GM20000 (cell line): ENCODE results near the gene PRR14.

ENCODE experiments used
- DNase-seq: peaks from one replicate; pipeline ENCODE4 v3.0.0; 2012; ENCODE audit warnings: low spot score
- TF ChIP-seq, protein P1 (sequence below): IDR thresholded peaks from 2 replicates; pipeline ENCODE4 v1.5.1; 2012; ENCODE audit warnings: mild to moderate bottlenecking, control low read depth; ENCODE audit errors: extremely low read depth, missing control alignments

PRR14 gene

DNA sequence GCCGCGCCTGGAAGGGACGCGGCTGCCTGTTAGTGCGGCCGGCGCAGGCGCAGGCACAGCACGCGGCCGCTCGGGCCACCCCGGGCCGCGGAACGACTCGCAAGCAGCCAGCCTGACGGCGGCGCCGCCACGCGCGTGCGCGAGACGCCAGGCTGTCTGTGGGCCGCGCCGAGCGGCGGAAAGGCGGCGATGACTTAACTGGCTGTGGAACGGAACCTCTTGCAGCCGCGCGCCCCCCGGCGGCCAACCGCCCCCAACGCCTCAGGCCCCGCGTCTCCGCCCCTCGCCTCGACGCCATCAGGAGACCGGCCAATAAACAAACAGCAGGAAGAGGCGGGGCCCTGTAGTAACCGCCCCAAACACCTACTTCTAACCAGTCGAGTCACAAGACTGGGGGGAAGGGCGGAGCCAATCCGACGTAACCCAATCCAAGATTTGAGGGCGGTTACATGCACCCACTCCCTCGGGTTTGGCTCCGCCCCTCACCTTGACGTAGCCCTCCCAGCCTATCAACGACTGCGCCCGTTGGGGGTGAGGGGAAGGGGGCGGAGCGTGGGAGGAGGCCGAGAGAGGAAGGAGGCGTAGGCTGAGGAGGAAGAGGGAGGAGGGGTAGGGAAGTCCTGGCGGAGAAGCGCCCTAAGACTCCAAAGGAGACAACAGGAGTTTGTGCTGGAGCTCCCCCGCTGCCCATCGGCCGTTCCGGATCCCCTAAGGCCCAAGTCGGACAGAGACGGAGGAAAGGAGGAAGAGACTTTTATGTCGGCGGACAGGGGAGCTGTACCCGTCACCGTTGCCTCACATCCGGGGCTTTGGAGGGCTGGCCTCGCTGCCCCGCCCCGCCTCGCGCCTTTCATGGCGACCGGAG lies 7.3 kb downstream of the PRR14 start, which contains the start of gene FBRS:
FBRS (plus strand) TSS at position 566 of the 865 bp plus-strand sequence. CDS start 1,088 bp downstream, outside the sequence.
- DNase-seq, result peak; percentile 98
- TF ChIP-seq, protein P1, sequence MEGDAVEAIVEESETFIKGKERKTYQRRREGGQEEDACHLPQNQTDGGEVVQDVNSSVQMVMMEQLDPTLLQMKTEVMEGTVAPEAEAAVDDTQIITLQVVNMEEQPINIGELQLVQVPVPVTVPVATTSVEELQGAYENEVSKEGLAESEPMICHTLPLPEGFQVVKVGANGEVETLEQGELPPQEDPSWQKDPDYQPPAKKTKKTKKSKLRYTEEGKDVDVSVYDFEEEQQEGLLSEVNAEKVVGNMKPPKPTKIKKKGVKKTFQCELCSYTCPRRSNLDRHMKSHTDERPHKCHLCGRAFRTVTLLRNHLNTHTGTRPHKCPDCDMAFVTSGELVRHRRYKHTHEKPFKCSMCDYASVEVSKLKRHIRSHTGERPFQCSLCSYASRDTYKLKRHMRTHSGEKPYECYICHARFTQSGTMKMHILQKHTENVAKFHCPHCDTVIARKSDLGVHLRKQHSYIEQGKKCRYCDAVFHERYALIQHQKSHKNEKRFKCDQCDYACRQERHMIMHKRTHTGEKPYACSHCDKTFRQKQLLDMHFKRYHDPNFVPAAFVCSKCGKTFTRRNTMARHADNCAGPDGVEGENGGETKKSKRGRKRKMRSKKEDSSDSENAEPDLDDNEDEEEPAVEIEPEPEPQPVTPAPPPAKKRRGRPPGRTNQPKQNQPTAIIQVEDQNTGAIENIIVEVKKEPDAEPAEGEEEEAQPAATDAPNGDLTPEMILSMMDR, result peak; percentile 89

DNA sequence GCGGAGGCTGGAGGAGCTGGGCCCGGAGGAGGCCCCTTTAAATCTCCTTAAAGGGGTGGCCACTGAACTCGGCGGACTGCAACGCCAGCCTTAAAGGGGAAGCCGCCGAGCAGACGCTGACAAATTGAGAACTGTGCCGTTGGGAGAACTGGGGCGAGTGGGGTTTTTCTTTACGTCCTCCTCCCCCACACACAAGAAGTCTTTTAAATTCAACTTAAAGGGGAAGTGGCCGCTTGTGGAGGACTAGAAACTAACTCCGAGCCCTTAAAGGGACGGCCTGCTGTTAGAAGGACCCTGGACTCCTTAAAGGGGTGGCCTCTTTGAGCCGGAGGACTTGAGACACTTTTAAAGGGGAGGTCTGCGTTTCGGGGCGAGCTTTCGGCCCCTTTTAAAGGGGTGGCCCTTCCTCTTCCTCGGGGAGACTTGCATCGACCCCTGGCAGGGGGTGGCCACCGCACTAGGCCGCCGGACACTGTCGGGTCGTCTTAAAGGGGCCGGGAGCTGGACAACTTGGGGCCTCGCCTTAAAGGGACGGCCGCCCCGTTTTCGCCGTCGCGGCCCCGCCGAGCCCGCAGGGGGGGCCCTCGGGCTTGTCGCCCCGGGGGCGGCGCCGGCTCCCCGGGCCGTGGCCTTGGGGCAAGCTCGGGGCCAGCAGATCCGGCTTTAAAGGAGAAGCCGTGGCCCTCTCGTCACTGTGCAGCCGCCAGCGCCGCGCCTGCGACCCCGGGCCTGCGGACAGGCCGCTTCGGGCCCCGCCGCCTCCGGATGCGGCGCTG lies 8.2 kb downstream of the PRR14 start:
- TF ChIP-seq, protein P1, result no peak
- DNase-seq, result peak; percentile 90

DNA sequence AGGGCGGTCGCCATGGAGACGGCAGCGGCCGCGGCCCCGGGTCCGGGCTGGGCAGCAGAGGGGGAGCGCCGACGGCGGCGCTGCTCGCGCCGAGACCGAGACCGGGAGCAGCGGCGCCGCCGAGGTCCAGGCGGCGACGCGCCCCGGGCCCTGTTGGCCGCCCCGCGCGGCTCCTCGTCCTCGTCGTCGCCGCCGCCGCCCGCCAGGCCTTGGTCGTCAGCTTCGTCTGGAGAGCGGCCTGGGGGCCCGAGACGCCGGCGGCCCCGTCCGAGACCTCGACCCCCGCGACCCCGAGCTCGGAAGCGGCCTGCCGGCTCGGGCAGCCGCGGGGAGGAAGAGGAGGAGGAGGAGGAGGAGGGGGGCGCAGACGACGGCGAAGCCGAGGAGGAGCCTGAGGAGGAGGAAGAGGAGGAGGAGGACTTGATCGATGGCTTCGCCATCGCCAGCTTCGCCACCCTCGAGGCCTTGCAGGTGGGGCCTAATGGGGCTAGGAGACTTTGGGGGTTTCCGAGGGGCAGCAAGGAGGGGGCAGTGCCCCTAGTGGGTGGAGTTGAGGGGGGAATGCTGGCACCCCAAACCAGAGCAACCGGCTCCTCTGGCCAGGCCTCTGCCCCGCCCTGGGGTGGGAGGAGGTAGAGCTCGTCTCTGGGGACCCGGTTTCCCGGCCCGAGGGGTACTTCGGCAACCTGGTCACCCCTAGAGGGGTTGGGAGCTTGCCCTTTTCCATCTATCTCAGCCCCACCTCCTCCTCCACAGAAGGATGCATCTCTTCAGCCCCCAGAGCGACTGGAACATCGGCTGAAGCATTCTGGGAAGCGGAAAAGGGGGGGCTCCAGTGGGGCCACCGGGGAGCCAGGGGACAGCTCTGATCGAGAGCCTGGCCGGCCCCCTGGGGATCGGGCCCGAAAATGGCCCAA lies 9.0 kb downstream of the PRR14 start:
- TF ChIP-seq, protein P1, result no peak
- DNase-seq, result peak; percentile 50

DNA sequence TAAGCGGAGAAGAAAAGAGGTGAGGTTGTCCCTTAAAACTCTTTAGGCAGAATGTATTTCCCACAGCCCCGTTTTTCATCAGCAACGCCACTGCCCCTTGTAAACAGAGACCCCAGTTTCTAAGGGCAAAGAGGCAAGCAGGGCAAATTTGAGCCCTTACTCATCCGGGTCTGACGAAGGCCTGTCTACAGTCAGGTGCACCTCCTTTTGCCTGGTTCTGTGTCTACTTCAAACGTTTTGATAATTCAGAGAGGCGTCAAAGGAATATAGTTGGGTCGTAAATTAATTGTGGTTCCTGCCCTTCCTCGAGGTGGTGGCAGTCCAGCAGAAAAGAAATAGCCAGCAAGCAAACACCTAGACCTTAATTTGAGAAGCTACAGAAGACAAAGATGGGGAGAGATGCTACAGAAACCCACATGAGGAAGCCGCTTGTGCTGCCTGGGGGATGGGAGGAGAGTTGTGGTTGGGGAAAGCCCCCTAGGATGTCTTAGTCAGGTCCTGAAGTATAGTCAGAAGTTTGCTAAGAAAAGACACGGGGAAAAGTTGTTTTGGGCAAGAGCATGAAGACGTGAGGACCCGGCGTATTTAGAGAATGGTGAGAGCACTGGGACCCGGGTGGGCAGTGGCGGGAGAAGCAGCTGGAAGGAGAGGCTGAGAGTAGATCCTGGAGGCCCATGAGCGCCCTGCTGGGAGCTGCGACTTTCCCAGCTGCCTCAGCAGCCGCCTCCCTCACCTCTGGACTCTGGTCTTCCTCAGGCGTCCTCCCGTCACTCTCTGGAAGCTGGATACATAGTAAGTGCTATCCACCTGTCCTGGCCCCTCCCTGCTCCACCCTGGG lies 9.9 kb downstream of the PRR14 start:
- TF ChIP-seq, protein P1, result no peak
- DNase-seq, result peak; percentile 88

DNA sequence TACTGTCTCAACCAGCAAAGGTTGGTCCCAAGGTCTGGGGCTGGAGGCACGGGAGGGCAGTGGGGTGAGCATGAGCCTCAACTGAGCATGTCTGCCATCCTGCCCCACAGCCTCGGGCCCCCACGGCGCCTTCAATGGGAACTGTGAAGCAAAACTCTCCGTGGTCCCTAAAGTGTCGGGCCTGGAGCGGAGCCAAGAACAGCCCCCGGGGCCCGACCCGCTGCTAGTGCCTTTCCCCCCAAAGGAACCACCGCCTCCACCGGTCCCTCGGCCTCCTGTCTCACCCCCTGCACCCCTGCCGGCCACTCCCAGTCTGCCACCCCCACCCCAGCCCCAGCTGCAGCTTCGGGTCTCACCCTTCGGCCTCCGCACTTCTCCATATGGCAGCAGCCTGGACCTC lies 11.7 kb downstream of the PRR14 start:
- DNase-seq, result no peak
- TF ChIP-seq, protein P1, result no peak

DNA sequence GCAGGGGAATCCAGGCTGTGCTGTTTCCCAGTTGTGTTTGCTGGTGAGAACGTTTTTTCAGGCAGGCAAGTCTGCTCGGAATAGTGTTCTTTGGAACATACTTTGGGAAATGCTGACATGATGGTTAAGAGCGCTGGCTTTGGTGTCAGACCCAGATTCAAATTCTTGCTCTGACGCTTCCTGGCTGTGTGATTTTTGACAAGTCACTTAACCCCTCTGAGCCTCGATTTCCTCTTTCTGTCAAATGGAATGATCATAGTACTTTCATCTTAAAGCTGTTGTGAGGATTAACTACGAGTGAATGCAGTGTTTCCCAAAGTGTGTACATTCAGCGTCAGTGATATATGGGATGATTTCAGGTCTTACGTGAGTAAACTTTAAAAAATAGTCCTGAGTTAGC lies 12.3 kb downstream of the PRR14 start:
- DNase-seq, result no peak
- TF ChIP-seq, protein P1, result no peak
